MM.1S (cell line): ENCODE data around the gene CLDND2.
"Not testable (repeated sequence)": the region's sequence is repeated elsewhere in the genome, so short reads cannot be mapped to it uniquely, and the experiment has no call there.

Source experiments
- DNase-seq: peaks from one replicate; pipeline ENCODE4 v3.0.0-alpha.2; 2015
- H2AFZ ChIP-seq: fragments of 300-600 bp; sonication (generic); 2 replicates; pipeline ENCODE4 v1.6.0; 2016; ENCODE audit warnings: antibody characterized with exemption, low read length
- H3F3A ChIP-seq: fragments of 300-600 bp; sonication (generic); 2 replicates; pipeline ENCODE4 v1.6.1; 2016; ENCODE audit warnings: mild to moderate bottlenecking, antibody characterized with exemption, low read length, moderate library complexity, mixed read lengths; ENCODE audit not compliant: insufficient read depth
- H3K27ac ChIP-seq: fragments of 300-600 bp; sonication (generic); 2 replicates; pipeline ENCODE4 v1.5.1; 2016; ENCODE audit warnings: mild to moderate bottlenecking, low read length
- H3K27me3 ChIP-seq: fragments of 300-600 bp; sonication (generic); replicated peaks from 2 replicates; pipeline ENCODE4 v1.6.0; 2016; ENCODE audit warnings: low read length; ENCODE audit not compliant: insufficient read depth
- H3K36me3 ChIP-seq: fragments of 300-600 bp; sonication (generic); replicated peaks from 2 replicates; pipeline ENCODE4 v1.6.1; 2016; ENCODE audit warnings: mild to moderate bottlenecking, low read length, mixed read lengths; ENCODE audit not compliant: insufficient read depth
- H3K4me1 ChIP-seq: fragments of 300-600 bp; sonication (generic); 2 replicates; pipeline ENCODE4 v1.6.1; 2016; ENCODE audit warnings: low read length, mixed read lengths
- H3K4me2 ChIP-seq: fragments of 300-600 bp; sonication (generic); 2 replicates; pipeline ENCODE4 v1.6.0; 2016; ENCODE audit warnings: low read depth, low read length
- H3K4me3 ChIP-seq: fragments of 300-600 bp; sonication (generic); 2 replicates; pipeline ENCODE4 v1.5.1; 2016; ENCODE audit warnings: low read length, mixed read lengths
- H3K79me2 ChIP-seq: fragments of 300-600 bp; sonication (generic); 2 replicates; pipeline ENCODE4 v1.6.1; 2016; ENCODE audit warnings: mixed run types, low read length, mixed read lengths
- H3K9ac ChIP-seq: fragments of 300-600 bp; sonication (generic); 2 replicates; pipeline ENCODE4 v1.6.1; 2016; ENCODE audit warnings: low read length, mixed read lengths
- H3K9me2 ChIP-seq: fragments of 300-600 bp; sonication (generic); replicated peaks from 2 replicates; pipeline ENCODE4 v1.6.1; 2016; ENCODE audit warnings: mild to moderate bottlenecking, low read length, mixed read lengths; ENCODE audit not compliant: insufficient read depth
- H3K9me3 ChIP-seq: fragments of 300-600 bp; sonication (generic); replicated peaks from 2 replicates; pipeline ENCODE4 v1.6.1; 2016; ENCODE audit warnings: mild to moderate bottlenecking, low read length, mixed read lengths; ENCODE audit not compliant: insufficient read depth
- H4K20me1 ChIP-seq: fragments of 300-600 bp; sonication (generic); 2 replicates; pipeline ENCODE4 v1.6.1; 2016; ENCODE audit warnings: mild to moderate bottlenecking, low read length, moderate library complexity, mixed read lengths; ENCODE audit not compliant: insufficient read depth
- CTCF ChIP-seq: fragments of 300-600 bp; sonication (generic); IDR thresholded peaks from 2 replicates; pipeline ENCODE4 v1.5.1; 2016; ENCODE audit warnings: antibody characterized with exemption, low read length, mixed read lengths
- EZH2 ChIP-seq: fragments of 300-600 bp; sonication (generic); optimal IDR thresholded peaks from 2 replicates; pipeline ENCODE3; 2017; ENCODE audit warnings: low read depth, mild to moderate bottlenecking, antibody characterized with exemption, low read length, mixed read lengths
- EZH2phosphoT487 ChIP-seq: fragments of 300-600 bp; sonication (generic); IDR thresholded peaks from 2 replicates; pipeline ENCODE4 v1.6.1; 2018; ENCODE audit warnings: antibody characterized with exemption, low read length

Gene CLDND2

GRCh38 chr19:51415187-51415586 lies 46.4 kb upstream of the CLDND2 start:
- no peak overlapping the region for H3K9ac ChIP-seq
- no peaks in the 10 kb centered on the region for H3K9me2 ChIP-seq

GRCh38 chr19:51410950-51411748 lies 42.3 kb upstream of the CLDND2 start:
- H3K79me2 ChIP-seq, result no peaks in the 10 kb centered on the region
- no peak for TF ChIP-seq EZH2
- H3K9ac ChIP-seq, result no peak overlapping the region
- H3K9me3 ChIP-seq, result no peaks in the 10 kb centered on the region
- H4K20me1 ChIP-seq, result no peaks in the 10 kb centered on the region
- no peak overlapping the region for H3K4me2 ChIP-seq
- H3F3A ChIP-seq, result no peaks in the 10 kb centered on the region
- H3K36me3 ChIP-seq, result no peaks in the 10 kb centered on the region
- H3K4me1 ChIP-seq, result no peaks in the 10 kb centered on the region
- DNase-seq, result no peak
- no peaks in the 10 kb centered on the region for H3K9me2 ChIP-seq
- no peak overlapping the region for H3K27ac ChIP-seq
- no peak overlapping the region for H3K4me3 ChIP-seq
- no peak overlapping the region for H2AFZ ChIP-seq
- no peaks in the 10 kb centered on the region for H3K27me3 ChIP-seq

More at GRCh38 chr19:51415187-51415586, 46.4 kb upstream of the CLDND2 start:
- Histone ChIP-seq H2AFZ (no peak overlapping the region), H4K20me1 (no peaks in the 10 kb centered on the region), H3K4me3 (no peak overlapping the region), H3K4me2 (no peak overlapping the region), H3K36me3 (no peaks in the 10 kb centered on the region), H3K27me3 (no peaks in the 10 kb centered on the region), H3K27ac (no peak overlapping the region), H3K4me1 (no peaks in the 10 kb centered on the region), H3K9me3 (no peaks in the 10 kb centered on the region), H3F3A (no peaks in the 10 kb centered on the region), H3K79me2 (no peaks in the 10 kb centered on the region)
- TF ChIP-seq EZH2phosphoT487 (no peak), CTCF (no peak), EZH2 (no peak)
- DNase-seq, result no peak

GRCh38 chr19:51407511-51408131 lies 38.8 kb upstream of the CLDND2 start:
- Histone ChIP-seq H3K27me3 (no peaks in the 10 kb centered on the region), H3K9me3 (no peaks in the 10 kb centered on the region), H3K4me3 (no peak overlapping the region), H4K20me1 (no peaks in the 10 kb centered on the region), H2AFZ (no peak overlapping the region), H3K4me2 (no peak overlapping the region), H3K9ac (no peak overlapping the region), H3F3A (no peaks in the 10 kb centered on the region), H3K79me2 (no peaks in the 10 kb centered on the region), H3K36me3 (no peaks in the 10 kb centered on the region), H3K4me1 (no peaks in the 10 kb centered on the region), H3K9me2 (no peaks in the 10 kb centered on the region), H3K27ac (no peak overlapping the region)
- TF ChIP-seq CTCF, result no peak
- TF ChIP-seq EZH2phosphoT487, result no peak
- no peak for TF ChIP-seq EZH2
- DNase-seq, result no peak

- Histone ChIP-seq H3K27ac (no peak overlapping the region), H3K9me3 (no peaks in the 10 kb centered on the region), H3F3A (no peaks in the 10 kb centered on the region), H3K4me1 (no peaks in the 10 kb centered on the region), H3K36me3 (no peaks in the 10 kb centered on the region), H4K20me1 (no peaks in the 10 kb centered on the region), H3K9me2 (no peaks in the 10 kb centered on the region), H3K9ac (no peak overlapping the region), H3K79me2 (no peaks in the 10 kb centered on the region), H3K27me3 (no peaks in the 10 kb centered on the region), H3K4me2 (no peak overlapping the region), H2AFZ (no peak overlapping the region), H3K4me3 (no peak overlapping the region)
- TF ChIP-seq EZH2phosphoT487 (no peak), EZH2 (no peak), CTCF (no peak)
- no peak for DNase-seq
These were observed 33.3 kb upstream of the CLDND2 start for GRCh38 chr19:51402117-51402516.

- H2AFZ ChIP-seq, H3K4me1 ChIP-seq, H3K27me3 ChIP-seq, H4K20me1 ChIP-seq, H3K27ac ChIP-seq, H3K36me3 ChIP-seq, H3K4me3 ChIP-seq, H3K4me2 ChIP-seq, H3K9me3 ChIP-seq, DNase-seq, H3K9me2 ChIP-seq, H3F3A ChIP-seq, H3K9ac ChIP-seq, H3K79me2 ChIP-seq: not testable (repeated sequence)
These were observed 31.1 kb upstream of the CLDND2 start for GRCh38 chr19:51399936-51400335.
